Endothelial cell of umbilical vein (primary cell): ENCODE results near the gene LINC01488.

ENCODE experiments used
- CTCF ChIP-seq, 2 donors: IDR thresholded peaks; 1 replicate in 1 of 2; 2 replicates in 1 of 2; pipeline ENCODE4 v1.5.1; 2011; ENCODE audit warnings: low read length in 2 of 2, mild to moderate bottlenecking in 2 of 2, moderate library complexity in 2 of 2, control low read depth in 1 of 2, inconsistent platforms in 1 of 2, low read depth in 1 of 2; ENCODE audit not compliant: insufficient read depth in 1 of 2; ENCODE audit errors: extremely low read depth in 1 of 2
- EZH2 ChIP-seq: IDR thresholded peaks from 2 replicates; pipeline ENCODE4 v1.6.1; 2012; ENCODE audit warnings: borderline replicate concordance, low read depth, mild to moderate bottlenecking, moderate library complexity, low read length, inconsistent platforms; ENCODE audit not compliant: severe bottlenecking
- JUN ChIP-seq: IDR thresholded peaks from 2 replicates; pipeline ENCODE4 v1.6.1; 2011; ENCODE audit warnings: borderline replicate concordance, low read depth; ENCODE audit not compliant: insufficient read length, insufficient read depth
- POLR2A ChIP-seq: IDR thresholded peaks from 2 replicates; pipeline ENCODE4 v1.6.1; 2012; ENCODE audit warnings: low read depth, mild to moderate bottlenecking, control low read depth, low read length

DNA sequence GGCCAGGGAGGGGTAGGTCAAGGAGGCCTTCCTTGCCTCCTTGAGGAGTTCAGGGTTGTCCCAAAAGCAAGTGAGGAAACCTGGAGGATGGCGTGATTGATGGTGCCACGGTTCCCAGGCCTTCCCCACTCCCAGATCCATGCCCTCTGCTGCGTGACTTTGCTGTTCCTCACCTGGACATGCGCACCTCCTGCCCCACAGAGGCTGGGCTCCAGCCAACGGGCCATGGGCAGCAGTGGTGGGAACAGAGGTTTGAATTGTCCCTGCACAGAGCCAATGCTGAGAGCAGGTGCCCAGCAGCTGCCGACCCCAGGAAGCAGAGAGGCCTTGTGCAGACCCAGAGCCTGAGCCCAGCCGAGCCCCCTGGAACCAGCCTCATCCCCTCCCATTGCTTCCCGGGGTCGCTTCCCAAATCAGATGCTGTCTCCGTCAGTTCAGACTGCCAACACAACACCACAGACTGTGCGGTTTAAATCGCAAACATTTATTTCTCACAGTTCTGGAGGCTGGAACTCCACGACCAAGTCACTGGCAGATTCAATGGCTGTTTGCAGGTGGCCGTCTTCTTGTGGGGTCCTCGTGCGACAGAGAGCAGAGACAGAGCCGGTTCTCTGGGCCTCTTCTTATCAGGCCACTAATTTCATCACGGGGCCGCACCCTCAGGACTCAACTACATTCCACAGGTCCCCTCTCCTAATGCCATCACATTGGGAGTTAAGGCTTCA is 6.2 kb upstream of the LINC01488 start:
- TF ChIP-seq POLR2A (no peak), EZH2 (no peak), CTCF (IDR thresholded peaks at IDR 0.05; ENCODE audit: extremely low read depth in 1 of 2, insufficient read depth in 1 of 2, low read depth in 1 of 2, low read length in 2 of 2) (no peak), JUN (no peak)
